Glomerular visceral epithelial cell (primary cell): Measurements from ENCODE around the gene FXYD7.
"Not testable (repeated sequence)": the region's sequence is repeated elsewhere in the genome, so short reads cannot be mapped to it uniquely, and the experiment has no call there.

Experiments used
- DNase-seq: peaks from one replicate; pipeline ENCODE4 v3.0.0-alpha.2; 2016; ENCODE audit errors: extremely low spot score

FXYD7 gene

GRCh38 chr19:35144600-35145436 is 1.8 kb downstream of the FXYD7 start:
- DNase-seq, result peak; percentile 81

DNA sequence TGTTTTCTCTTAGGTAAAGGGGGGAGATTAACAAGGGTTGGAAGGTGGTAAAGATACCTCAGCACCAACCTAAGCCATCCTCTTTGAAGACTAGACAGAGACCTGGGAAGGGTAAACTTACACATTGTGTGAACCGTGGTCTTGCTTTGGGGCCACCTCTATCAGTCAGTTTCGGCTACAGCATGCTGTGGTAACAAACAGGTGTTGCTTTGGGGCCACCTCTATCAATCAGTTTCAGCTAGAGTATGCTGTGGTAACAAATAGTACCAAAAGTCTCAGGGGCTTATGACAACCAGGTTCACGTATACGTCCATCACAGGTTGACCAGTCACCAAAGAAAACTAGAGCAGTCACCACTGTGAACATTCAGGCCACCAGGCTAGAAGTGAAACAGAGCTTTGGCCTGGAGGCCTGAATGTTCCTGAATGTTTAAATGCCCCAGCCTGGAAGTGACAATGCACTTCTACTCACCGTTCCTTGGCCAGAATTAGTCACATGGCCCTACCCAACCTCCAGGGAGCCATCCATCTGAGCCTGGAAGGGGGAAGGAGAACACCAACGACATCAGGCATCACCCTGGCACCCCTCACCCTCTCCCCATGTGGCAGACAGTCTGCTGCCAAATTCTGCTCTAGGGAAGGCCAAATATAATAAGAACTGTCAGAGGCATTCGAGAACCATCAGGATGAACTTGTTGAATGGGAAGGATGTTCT is 3.8 kb downstream of the FXYD7 start:
- no peak for DNase-seq

- DNase-seq, result no peak
These were observed 6.4 kb downstream of the FXYD7 start for GRCh38 chr19:35149463-35149862.

- DNase-seq, result no peak
These were observed 7.4 kb downstream of the FXYD7 start for GRCh38 chr19:35150445-35150844.

- DNase-seq, result no peak
These were observed 8.4 kb downstream of the FXYD7 start for GRCh38 chr19:35151273-35152065.

DNA sequence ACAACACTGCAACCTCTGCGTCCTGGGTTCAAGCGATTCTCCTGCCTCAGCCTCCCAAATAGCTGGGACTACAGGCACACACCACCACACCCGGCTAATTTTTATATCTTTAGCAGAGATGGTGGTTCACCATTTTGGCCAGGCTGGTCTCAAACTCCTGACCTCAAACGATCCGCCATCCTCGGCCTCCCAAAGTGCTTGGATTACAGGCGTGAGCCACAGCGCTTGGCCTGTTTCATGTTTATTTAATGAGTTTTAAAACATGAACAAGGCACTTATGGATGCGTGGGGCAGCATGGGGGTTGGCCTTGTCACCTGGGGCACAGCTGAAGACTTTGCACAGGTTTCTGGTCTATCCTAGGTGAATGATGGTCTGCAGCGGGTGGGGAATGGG is 10.1 kb downstream of the FXYD7 start:
- DNase-seq, result not testable (repeated sequence)

GRCh38 chr19:35153701-35154524 is 10.9 kb downstream of the FXYD7 start:
- peak; percentile 57 for DNase-seq

DNA sequence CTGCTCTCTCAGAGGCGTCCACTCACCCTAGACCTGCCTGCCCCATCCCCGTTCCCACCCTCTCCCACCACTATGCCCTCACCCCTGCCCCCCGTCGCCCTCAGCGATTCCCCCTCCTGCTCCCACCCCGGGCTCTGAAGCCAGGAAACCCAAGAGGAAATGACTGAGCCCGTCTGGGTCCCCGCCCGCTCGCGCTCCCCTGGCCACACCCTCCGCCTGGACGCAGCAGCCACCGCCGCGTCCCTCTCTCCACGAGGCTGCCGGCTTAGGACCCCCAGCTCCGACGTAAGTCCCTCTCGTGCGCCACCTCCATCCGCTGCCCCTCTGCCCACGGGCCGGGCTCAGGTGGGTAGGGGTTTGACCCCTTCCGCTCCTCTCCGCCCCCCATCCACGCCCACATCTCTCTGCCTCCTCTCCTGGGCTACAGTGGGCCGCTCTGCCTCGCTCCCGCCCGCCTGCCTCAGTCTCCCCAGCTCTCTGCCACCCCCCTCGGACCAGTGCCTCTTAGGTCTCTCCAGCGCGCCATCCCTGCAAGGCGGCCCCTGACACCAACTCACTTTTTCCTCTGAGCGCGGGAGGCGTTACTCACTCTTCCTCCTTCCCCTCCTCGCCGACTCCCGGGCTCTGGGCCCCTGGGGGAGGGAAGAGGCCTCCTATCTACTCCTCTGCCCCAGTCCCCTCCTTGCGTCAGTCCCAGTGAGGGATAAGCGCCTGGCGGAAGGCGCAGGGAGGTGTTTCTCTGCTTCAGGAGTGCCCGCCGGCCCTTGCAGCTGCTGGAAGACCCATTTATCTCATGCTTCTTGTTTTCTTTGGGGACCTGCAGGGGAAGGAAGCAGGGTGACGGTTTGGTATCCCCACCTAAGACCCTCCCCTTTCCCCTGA is 11.7 kb downstream of the FXYD7 start, which contains the start of gene FXYD5:
TSS of gene FXYD5 (plus strand) at position 211 of the 882 bp plus-strand sequence. CDS start 816 bp downstream, outside the sequence.
- peak; percentile 74 for DNase-seq

DNA sequence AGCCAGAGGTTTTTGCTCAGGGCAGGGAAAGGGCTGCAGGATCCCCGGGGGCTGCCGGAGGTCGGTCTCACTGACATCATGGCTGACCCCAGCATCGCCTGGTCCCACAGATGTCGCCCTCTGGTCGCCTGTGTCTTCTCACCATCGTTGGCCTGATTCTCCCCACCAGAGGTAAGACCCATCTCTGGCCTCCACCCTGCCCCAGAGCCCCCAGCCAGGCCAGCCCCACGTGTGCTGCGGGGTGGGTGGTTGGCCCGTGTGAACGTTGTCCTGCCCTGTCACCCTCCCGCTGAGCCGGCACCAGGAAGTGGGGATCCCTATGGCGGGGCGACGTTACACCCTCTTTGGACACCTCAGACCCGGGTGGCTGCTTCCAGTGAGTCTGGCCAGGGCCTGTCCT is 12.4 kb downstream of the FXYD7 start:
- no peak for DNase-seq

- DNase-seq, result no peak
These were observed 13.1 kb downstream of the FXYD7 start for GRCh38 chr19:35155981-35156672.

DNA sequence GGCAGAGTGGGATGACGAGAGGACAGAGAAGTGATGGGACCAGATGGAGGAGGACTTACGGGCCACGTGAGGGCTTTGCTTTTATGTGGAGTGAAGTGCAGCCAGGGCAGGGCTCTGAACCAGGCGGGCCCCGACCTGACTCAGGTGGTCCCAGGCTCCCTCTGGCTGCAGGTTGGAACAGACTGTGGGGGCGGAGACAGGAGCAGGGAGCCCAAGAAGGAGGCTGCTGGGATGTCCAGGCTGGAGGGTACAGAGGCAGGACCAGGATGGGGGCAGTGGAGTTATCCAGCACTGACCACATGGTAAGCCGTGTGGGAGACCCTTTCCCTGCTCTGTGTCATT is 13.6 kb downstream of the FXYD7 start:
- DNase-seq, result no peak

DNA sequence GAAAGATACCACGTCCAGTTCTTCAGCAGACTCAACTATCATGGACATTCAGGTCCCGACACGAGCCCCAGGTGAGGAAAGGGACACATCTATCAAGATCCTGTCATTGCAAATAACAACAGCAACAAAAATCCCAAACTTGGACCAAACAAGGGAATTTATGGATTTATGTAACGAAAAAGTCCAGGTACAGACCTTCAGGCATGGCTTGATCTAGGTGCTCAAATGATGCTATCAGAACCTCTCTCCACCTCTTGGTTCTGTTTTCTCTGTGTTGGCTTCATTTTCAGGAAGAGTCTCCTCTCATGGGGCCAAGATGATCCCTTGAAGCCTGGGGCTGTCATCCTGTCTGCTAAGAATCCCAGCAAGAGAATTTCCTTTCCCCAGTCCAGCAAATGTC is 14.4 kb downstream of the FXYD7 start:
- no peak for DNase-seq

GRCh38 chr19:35159606-35160005 is 16.6 kb downstream of the FXYD7 start:
- no peak for DNase-seq

- no peak for DNase-seq
These were observed 17.8 kb downstream of the FXYD7 start for GRCh38 chr19:35160629-35161433.

- DNase-seq, result no peak
These were observed 18.3 kb downstream of the FXYD7 start for GRCh38 chr19:35161434-35161743.

GRCh38 chr19:35162471-35163326 is 19.6 kb downstream of the FXYD7 start:
- DNase-seq, result no peak

GRCh38 chr19:35164418-35164817 is 21.4 kb downstream of the FXYD7 start:
- no peak for DNase-seq
